Subcutaneous adipose tissue (tissue), 4 donors: ENCODE results near the gene HEPHL1. TPM values are rescaled to one million over a fixed set of nuclear protein-coding genes. Genes with fewer than 3 reads are reported as not detected.

Experiments
- total RNA-seq, 4 donors: library from RNA; depleted of rRNA; stranded (reverse); fragments of >200 nt; gene quantifications; one replicate each; pipeline ENCODE4 v1.1.0, GENCODE V29; 2016
- TF ChIP-seq, protein P1 (sequence below): fragments of 450-650 bp; IDR thresholded peaks from one replicate; pipeline ENCODE4 v1.5.1; 2016; ENCODE audit warnings: low read depth, mild to moderate bottlenecking, control low read depth, antibody characterized with exemption, moderate library complexity

Gene HEPHL1
- total RNA-seq, 4 donors from 2014 or later, result not detected

DNA sequence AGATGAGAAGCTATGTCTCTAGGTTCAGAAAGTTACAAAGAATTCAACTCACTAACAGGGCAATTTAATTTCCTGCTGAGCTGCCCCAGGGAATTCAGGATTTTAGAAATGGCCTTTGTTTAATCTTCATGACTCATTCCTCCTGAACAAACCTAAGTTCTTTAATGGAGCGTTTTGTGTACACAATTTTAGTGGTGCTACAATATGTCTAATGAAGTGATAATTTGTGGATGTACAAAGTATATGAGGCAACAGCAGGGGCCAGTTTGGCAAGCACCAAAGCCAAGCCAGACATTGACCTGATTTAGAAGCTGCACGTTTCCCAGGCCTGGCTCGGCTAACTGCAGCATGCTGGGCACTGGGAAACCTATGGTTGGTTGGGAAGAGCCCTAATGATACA, 34.4 kb upstream of the HEPHL1 start:
- TF ChIP-seq, protein P1, sequence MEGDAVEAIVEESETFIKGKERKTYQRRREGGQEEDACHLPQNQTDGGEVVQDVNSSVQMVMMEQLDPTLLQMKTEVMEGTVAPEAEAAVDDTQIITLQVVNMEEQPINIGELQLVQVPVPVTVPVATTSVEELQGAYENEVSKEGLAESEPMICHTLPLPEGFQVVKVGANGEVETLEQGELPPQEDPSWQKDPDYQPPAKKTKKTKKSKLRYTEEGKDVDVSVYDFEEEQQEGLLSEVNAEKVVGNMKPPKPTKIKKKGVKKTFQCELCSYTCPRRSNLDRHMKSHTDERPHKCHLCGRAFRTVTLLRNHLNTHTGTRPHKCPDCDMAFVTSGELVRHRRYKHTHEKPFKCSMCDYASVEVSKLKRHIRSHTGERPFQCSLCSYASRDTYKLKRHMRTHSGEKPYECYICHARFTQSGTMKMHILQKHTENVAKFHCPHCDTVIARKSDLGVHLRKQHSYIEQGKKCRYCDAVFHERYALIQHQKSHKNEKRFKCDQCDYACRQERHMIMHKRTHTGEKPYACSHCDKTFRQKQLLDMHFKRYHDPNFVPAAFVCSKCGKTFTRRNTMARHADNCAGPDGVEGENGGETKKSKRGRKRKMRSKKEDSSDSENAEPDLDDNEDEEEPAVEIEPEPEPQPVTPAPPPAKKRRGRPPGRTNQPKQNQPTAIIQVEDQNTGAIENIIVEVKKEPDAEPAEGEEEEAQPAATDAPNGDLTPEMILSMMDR, result no peak

- TF ChIP-seq, protein P1, result no peak
These were observed 32.7 kb upstream of the HEPHL1 start for GRCh38 chr11:93988455-93988854.

GRCh38 chr11:93988912-93989311, 32.2 kb upstream of the HEPHL1 start:
- TF ChIP-seq, protein P1, result no peak

DNA sequence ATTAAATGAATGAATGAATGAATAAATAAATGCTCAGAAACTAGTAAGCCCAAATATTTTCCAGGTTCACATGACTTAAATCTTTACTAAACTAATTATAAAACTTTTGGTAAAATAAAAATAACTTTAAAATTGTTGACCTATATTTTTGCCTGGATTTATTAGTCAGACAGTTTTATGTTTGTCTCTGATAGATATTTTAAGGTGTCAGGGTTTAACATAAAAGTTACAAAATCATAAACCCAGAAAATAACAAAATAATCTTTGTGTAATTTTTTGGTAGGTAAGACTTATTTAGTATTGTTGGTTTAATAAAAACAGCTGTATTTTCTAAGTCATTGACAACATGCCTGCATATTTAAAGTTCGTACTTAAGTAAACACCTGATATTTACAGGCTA, 27.4 kb upstream of the HEPHL1 start:
- TF ChIP-seq, protein P1, result no peak

- TF ChIP-seq, protein P1, result no peak
These were observed 23.4 kb upstream of the HEPHL1 start for GRCh38 chr11:93997741-93998140.

DNA sequence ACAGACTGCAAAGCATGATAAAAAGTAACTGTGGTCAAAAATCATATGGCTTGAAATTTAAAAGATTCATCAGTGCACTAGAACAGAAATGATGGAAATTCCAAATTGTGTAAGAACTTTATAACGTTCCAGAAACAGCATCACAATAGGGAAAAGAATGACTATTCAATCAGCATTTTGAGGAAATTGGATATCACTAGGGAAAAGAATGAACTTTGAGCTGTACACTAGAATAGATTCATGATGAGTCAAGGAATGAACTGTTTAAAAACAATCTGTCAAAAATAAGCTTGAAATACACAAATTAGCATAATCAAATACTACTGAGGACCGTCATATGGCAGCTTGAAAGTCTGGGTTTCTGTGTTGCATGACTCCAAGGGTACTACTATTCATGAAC, 20.5 kb upstream of the HEPHL1 start:
- TF ChIP-seq, protein P1, result no peak

DNA sequence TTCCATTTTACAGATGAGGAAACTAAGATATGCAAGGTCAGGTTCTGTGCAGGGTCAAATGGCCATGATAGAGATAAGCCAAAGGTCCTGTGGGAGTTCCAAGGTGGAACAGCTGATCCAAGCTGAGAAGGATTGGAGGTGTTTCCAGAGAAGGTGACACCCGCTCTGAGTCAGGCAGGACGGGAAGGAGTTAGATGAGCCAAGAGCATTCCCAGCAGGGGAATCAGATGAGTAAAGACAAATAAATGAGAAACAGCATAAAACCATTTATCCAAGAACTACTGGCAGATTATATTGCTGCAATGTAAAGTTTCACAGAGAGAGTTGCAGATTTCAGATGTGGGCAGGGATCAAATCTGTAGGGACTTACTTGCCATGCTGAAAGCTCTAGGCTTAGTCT, 18.9 kb upstream of the HEPHL1 start:
- TF ChIP-seq, protein P1, result no peak

GRCh38 chr11:94007426-94007825, 13.7 kb upstream of the HEPHL1 start:
- TF ChIP-seq, protein P1, result no peak
